Endometrium (tissue), 2 donors: ENCODE results near the gene PPM1A.
A peak's percentile ranks its signal among the peaks of the same experiment; 100 is the strongest.

Experiments used
- FAIRE-seq: peaks from 2 replicates; lab custom pipeline; 2012; peaks lifted over from hg19 to GRCh38; lab: Jason Lieb, UNC
- donor health status: control.
- donor health status: control.

PPM1A gene

DNA sequence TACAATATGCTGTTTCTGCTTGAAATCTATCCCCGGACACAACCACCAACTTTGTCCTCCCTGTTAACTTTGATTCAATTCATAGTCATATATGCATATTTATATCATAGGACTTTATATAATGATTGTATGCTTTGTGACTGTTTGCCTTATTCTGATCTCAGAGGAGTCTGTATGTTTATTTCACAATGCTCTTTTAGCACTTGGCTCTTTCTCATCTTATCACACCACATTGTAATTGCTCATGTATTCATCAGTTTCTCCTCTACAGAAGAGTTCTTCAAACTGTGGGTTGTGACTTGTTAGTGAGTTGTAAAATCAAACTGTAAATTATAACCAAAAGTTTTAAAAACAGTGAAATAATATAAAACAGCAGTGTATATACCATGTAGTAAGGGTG is 21.7 kb upstream of the PPM1A start:
- FAIRE-seq = no peak

DNA sequence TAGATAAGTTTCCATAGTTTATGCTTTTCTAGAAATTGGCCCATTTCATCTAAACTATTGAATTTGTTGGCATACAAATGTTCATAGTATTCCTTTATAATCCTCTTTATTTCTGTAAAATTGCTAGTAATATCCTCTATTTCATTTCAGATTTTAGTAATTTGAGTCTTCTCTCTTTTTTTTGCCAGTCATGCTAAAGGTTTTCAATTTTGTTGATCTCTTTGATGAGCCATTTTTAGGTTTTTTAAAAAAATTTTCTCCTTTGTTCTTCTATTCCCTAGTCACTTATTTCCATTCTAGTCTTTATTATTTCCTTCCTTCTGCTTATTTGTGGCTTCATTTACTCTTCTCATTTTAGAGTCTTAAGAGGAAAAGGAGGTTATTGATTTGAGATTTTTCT is 19.4 kb upstream of the PPM1A start:
- no peak for FAIRE-seq

DNA sequence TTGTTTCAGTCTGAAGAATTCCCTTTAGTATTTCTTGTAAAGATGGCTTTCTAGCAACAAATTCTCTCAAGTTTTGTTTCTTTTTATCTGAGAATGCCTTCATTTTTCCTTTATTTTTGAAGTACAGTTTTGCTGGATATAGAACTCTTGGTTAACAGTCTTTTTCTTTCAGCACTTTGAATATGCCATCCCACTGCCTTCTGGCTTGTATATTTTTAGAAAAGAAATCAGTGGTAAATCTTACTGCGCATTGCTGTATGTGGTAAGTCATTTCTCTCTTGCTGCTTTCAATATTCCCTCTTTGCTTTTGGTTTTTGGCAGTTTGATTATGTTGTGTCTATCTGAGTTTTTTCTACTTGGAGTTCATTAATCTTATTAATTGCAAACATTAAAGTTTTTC is 16.8 kb upstream of the PPM1A start:
- FAIRE-seq = no peak

DNA sequence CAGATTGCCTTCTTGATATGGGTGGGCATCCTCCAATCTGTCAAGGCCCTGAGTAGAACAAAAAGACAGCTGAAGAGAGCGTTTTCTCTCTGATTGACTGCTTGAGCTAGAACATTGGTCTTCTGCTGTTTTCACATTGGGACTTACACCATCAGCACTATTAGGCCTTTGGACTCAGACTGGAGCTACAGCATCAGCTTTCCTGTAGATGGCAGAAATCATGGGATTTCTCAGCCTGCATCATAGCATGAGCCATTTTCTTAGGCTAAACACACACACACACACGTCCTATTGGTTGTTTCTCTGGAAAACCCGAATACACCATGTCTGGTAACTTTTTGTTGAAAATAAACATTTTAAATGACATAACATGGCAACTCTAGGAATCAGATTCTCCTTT is 15.8 kb upstream of the PPM1A start:
- FAIRE-seq = no peak

DNA sequence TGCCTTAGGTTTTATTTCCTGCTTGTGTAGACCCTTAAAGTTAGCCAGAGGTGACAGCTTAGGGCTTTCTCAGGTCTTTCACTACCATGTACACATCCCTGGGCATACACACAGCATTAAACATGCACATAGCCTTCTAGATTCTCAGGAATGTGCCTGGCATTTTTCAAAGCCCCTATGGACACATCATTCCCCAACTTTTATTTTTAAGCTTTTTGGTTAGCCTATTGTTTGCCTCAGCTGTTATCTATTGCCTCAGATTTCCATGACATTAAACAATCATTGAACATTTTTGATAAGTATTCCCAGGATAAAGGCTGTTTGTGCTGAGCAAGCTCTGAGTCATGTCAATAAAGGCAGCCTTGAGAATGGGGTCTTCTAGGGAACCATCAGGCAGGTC is 15.1 kb upstream of the PPM1A start:
- no peak for FAIRE-seq

DNA sequence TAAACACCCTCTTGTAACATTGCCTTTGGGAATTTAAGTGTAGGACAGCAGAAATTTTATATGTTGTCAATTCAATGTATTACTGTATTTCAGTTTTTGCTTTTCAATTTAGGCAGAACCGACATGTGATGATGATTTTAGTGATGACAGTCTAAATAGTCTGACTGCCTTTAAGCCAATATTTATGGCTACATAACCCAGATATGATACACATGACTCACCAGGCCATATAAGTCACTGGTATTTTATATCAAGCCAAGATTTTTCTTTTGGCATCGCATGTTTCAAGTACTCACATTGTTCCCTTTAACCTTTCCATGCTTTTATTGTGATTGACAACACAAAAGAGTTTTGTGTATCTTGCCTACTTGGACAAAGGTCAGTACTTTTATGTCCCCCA is 13.6 kb upstream of the PPM1A start:
- FAIRE-seq = no peak

DNA sequence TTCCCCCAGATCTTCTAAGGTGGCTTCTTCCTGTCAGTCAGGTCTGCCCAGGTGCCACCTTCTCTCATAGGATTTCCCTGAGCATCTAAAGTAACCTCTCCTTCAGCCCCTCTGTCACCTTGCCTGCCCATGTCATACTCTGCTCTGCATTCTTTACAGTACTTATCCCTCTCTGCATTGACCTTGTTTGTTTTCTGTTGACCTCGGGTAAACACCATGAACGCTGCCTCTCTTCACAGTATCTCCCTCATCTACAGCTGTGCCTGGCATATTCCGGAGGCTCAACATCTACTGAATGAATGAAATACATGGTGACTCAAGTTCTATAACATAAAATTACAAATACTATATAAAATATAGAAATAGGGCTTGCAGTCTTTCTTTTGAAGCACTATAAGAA is 10.1 kb upstream of the PPM1A start:
- no peak for FAIRE-seq

DNA sequence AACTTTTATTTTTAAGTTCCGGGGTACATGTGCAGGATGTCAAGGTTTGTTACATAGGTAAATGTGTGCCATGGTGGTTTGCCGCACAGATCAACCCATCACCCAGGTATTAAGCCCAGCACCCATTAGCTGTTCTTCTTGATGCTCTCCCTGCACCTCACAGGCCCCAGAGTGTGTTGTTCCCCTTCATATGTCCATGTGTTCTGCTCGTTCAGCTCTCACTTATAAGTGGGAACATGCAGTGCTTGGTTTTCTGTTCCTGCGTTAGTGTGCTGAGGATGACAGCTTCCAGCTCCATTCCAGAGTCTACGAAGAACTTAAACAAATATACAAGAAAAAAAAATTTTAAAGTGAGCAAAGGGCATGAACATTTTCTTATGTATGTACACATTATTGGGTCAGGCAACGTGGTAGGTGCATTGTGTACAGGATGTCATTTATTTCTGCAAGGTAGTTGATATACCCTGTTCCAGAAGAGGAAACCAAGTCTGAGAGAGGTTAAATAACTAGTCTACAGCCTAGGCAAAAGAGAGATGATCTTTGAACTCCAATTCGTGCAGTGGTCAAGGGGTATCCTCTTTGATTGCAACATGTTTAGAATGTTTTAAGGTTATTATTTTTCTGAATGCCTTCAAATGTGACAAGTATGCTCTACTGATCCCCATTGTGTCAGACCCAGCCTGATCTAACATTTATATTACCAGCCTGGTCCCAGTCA is 8.7 kb upstream of the PPM1A start:
- FAIRE-seq = no peak

DNA sequence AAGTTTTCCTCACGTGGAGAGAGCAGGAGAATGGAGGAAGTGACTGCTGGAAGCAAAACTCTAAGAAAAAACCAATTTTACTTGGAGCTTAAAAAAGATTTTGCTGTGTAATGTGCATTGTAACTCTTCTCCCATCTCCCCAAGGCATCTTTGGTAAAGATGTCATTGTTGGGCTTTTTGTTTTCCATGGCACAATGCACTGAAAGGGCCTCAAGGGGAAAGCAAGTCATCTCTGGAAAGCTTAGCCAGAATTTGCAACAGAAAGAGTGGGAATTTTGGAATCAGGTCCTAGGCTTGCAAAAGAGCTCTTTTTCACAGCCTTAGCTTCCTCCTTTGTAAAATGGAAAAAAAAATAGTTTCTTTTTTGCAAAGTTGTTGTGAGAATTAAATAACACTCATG is 7.9 kb upstream of the PPM1A start:
- no peak for FAIRE-seq

DNA sequence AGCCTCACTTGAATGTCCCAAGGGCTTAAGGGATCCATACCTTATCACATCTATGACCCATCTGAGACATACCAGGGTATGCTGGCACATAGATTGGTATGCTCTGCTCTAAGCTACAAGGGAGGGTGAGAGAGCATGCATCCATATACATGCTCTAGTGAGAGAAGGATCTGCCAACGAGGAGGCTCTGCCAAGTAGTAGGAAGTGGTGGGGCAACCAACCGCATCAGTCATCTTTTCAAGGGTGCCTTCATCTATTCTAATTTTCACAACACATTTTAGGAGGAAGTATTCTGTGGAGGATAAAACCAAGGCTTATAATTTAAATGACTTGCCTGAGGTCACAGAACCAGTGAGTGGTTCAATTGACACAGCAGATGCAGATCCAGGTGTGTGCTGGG is 6.6 kb upstream of the PPM1A start:
- FAIRE-seq = no peak

DNA sequence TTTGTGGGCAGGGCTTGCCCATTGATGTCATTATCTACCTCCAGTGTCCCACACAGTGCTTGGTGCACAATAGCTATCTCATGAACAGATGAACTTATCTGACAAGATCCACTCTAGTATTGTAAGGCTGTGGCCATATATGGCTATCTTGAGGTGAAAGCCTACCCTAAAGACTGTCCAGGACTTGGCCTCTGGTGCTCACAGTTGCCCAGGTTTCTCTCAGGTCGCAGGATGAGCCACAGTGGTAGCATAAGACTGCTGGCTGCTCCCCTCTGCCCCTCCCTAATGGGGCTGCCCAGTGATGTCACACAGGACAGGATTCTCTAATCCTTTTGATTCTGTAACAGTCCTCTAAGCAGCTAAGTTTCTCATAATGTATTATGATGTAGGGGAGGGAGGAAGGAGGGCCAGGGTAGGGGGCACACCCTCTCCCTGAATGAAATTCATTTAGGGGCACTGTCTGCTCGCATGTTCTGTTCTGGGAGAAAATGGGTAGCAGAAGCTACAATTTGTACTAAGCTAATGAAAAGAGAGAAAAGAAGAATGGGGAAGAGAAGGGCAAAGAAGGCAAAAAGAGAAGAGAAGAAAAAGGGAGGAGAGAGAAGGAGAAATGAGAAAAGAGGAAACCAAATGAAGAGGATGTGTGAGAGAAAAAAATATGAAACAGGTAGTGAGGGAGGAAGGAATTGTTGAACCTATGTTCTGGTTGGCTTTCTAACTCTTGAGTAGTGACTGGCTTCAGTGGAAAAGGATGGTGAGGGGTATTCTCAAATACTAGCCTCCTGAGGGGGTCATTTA is 3.4 kb upstream of the PPM1A start:
- no peak for FAIRE-seq

DNA sequence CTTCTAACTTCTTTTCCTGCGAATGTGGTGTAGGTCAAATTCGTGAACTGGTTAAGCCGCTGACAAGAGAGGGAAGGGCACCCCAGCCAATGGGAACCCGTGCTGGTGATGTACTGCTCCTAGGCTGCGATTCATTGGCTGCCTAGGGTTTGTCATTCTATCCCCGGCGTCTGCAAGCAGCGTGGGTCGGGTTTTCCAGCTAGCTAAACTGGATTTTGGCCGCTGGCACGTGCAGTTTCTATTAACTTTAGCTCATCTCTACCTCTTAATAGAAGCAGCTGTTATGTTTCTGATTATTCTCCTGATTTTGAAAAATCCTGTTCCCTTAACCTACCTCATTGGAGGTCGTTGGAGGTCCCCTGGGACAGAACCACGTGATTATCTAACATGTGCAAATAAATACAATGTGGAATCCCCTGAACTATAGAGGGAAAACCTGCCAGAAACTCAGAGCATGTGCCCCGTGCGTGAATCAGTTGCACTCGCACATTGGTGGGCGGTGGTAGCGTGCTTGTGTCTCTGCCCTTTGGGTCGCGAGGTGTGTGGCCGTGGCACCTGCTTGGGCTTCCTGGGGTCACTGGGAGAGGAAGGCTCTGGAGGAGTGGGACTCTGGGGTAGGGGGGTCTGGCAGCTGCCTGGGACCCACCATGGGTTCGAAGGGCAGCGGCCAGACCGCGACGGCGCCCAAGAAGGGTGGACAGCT is 876 bp upstream of the PPM1A start:
- FAIRE-seq = peak; percentile 97

DNA sequence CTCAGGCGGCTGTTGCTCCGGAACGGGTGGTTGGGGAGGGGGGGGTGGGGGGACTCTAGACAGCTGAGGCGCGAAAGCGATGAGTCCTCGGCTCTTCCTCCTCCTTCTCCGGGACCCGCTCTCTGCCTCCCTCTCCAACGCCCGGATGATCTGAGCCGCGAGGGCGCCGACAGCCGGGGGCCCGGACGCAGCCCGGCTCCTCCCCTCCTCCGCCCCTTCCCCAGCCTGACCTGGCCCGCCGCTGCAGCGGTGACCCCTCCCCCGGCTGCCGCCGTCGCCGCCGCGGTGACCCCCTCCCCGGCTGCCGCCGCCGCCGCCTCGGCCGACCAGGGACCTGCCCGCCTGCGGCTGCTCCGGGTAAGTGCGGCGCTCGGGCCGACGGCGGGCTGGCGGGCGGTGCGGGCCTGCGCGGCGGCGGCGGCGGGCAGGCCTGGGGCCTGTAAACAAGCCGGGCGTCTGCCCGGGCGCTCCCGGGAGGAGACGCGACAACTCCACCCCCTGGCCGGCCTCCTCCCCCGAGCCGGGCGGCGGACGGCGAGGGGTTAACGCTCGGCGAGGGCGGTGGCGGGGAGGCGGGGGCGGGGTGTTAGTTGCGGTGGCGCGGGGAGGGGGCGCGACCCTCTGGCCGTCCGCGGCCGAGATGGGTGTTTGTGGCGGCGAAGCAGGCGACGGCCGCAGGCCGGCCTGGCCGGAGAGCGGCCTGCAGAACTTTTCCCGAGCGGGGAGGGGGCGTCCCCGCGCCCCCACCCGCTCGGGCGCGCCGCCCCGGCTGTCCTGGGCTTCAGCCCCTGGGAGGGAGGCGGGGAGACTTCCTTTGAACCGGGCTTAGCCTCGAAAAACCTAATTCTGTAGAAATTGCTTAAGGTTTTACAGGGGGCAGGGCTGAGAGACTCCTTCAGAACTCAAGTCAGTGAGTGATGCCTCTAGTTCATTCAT is 568 bp downstream of the PPM1A start:
- no peak for FAIRE-seq

DNA sequence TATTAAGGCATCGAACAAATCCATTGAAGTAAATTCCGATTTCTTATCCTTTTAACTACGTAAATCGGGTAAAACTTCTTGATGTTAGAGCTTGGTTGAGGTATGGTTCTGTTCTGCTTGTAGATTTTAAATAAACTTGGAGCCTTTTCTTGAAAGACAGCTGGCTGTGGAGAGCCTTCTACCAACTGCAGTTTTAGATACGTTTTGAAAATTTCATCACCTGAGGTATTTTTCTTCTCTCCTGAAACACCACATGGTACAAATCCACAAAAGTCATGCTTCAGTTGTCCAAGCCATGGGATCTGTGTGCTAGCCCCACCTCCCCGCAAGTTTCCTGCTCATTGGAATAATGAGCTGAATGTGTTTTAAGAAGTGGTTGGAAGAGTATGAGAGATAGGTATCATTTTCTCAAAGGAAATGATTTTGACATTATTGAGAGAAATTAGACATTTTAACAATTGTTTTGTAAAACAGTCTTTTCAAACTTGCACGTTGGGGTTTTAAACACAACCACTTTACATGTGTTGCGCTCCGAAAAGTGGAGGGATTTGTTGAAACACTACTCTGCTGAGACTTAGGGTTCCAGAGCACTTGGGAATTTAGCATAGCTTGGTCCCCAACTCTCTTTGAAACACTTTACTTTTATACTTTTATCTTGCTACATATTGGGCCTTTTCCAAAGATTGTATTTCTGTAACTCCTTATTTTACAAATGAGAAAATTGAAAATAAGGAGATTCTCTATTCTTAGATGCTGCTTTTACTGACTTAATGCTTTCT is 1.4 kb downstream of the PPM1A start:
- FAIRE-seq = peak; percentile 21

DNA sequence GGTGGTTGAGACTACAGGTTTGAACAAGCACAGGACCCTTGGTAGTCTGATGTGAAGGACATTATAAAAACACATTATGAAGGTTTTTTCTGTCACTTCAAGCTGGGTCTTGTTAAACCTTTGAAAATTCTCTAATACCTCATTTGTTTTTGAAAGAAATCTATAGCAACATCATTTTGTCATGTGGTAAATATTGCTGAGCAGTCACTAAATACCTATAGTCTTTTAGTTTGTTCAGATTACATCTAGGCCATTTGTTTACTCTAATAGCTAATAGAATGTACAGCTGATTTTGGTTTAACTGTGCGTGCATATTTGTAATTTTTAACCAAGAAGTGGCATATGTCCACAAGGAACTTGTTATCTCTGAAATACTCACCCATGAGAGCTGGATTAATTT is 2.9 kb downstream of the PPM1A start:
- no peak for FAIRE-seq

DNA sequence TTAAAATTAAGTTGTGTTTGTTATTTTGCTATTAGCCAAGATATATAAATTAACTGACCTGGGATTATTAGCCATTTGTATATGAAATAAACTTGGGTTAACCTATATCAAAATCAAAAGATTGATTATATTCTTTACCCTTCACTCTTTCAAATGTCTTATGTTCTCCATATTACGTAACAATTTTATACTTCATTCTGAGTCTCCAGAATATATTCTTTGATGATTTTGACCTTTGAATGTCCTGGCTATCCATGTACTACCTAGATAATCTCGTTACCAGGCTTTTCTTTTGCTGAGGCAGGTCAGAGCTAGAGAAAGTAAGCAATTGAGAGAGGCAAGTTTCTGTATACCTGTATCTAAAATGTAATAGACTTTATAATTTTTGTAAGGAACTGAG is 3.6 kb downstream of the PPM1A start:
- no peak for FAIRE-seq

DNA sequence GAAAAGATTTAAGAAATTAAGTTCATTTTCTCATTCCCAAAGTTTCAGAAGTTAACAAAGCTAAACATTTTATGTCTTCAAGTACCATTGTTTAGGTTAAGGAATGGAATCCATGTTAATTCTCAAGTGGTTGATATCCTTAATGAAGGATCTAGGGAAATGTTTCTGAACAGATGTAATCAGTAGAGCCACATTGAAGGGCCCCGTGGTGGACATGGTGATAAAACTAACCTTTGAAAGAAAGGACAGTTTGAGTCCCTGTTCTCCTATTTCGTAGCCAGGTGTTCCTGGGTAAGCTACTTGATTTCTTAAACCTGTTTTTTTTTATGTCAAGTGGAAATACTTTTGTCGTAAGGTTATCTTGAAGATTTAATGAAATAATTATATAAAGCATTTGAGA is 4.6 kb downstream of the PPM1A start:
- no peak for FAIRE-seq

DNA sequence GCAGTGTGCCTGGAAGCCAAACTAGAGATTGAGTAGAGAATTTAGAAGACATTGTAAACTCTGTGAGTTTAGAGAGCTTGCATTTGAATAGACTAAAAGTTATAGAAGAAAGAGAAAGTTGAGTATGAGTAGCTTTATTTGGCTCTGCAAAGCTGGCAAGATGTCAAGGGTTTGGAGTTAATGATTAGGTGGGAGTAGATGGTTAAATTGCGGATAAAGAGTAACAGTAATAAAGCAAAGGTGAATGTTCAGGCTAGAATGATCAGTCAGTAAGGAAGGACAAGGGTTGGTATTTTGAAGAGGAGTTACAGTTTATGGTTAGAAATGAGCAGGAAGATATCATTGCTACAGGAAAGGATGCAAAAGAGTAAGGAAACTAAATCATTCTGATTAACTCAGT is 5.2 kb downstream of the PPM1A start:
- no peak for FAIRE-seq

DNA sequence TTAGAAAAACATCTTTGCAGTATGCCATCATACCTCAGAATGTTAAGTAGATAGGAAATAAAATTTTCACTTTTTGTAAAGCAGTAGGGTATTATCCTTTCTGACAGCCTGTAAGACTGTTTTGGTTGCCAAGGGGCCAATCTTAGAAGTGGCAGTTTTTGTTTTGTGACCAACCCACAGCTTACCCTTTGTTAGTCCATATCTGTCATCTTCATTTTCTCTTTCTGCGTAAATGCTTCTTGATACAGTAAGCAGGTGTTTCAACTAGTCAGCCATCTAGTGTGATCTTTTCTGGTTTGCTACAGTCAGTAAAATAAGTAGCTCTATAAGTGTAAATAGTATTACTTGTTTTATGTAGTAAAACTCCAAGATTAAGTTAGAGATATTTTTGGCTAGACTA is 8.8 kb downstream of the PPM1A start:
- FAIRE-seq = no peak

DNA sequence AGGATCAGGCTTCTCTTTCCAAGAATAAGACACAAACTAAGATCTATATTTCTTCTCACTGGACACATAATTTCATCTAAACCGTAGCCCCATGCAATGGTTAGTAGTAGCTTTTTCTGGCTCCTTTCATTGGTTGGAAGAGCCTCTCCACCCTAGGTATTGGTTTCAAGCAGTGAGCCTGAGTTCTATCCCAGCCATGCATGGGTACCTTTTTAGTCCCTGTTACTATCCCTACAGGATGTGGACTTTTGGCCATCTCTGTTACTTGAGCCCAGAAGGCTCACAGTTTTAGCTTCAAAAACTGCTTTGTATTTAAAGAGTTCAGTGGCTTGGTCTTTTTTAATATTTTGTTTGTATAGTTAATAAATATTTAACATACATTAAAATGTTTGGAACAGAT is 16.1 kb downstream of the PPM1A start:
- no peak for FAIRE-seq
